Measurements from ENCODE around the gene ZNF280B.
"Not testable (repeated sequence)": the region's sequence is repeated elsewhere in the genome, so short reads cannot be mapped to it uniquely, and the experiment has no call there.

Gene ZNF280B

GRCh38 chr22:22462813-22463567 is 45.6 kb downstream of the ZNF280B start:
- no peak for DNase-seq

GRCh38 chr22:22461583-22461982 is 47.0 kb downstream of the ZNF280B start:
- DNase-seq: no peak

GRCh38 chr22:22461111-22461510 is 47.4 kb downstream of the ZNF280B start:
- DNase-seq: no peak

- DNase-seq: no peak
These were observed 47.9 kb downstream of the ZNF280B start for GRCh38 chr22:22460635-22461034.

- no peak for DNase-seq
These were observed 48.5 kb downstream of the ZNF280B start for GRCh38 chr22:22460060-22460459.

- no peak for DNase-seq
These were observed 49.5 kb downstream of the ZNF280B start for GRCh38 chr22:22458896-22459588.

- no peak for DNase-seq
These were observed 50.2 kb downstream of the ZNF280B start for GRCh38 chr22:22458387-22458786.

GRCh38 chr22:22454997-22455396 is 53.5 kb downstream of the ZNF280B start:
- no peak for DNase-seq

GRCh38 chr22:22452996-22453686 is 55.4 kb downstream of the ZNF280B start:
- DNase-seq: no peak

GRCh38 chr22:22452211-22452610 is 56.3 kb downstream of the ZNF280B start:
- no peak for DNase-seq

- no peak for DNase-seq
These were observed 58.2 kb downstream of the ZNF280B start for GRCh38 chr22:22450343-22450839.

GRCh38 chr22:22449819-22450218 is 58.7 kb downstream of the ZNF280B start:
- DNase-seq: no peak

- DNase-seq: no peak
These were observed 62.0 kb downstream of the ZNF280B start for GRCh38 chr22:22446517-22446916.

- not testable (repeated sequence) for DNase-seq
These were observed 64.4 kb downstream of the ZNF280B start for GRCh38 chr22:22444007-22444589.

- DNase-seq: no peak
These were observed 65.4 kb downstream of the ZNF280B start for GRCh38 chr22:22442928-22443709.

- DNase-seq: not testable (repeated sequence)
These were observed 66.9 kb downstream of the ZNF280B start for GRCh38 chr22:22441626-22442025.

- DNase-seq: no peak
These were observed 68.4 kb downstream of the ZNF280B start for GRCh38 chr22:22440188-22440587.

Measured in CD4-positive, alpha-beta T cell treated with Interleukin-12 subunit alpha and Interleukin-12 subunit beta, for 1 hour (primary cell).